GM21447 (cell line): ENCODE measurements around the gene ARIH1.
"Not testable (repeated sequence)": the region's sequence is repeated elsewhere in the genome, so short reads cannot be mapped to it uniquely, and the experiment has no call there.

ENCODE experiments used
- ATAC-seq: cut with Tn5 transposase; IDR thresholded peaks from one replicate; pipeline ENCODE4 v1.9.1; 2021; ENCODE audit not compliant: unreplicated experiment

The ARIH1 gene

DNA sequence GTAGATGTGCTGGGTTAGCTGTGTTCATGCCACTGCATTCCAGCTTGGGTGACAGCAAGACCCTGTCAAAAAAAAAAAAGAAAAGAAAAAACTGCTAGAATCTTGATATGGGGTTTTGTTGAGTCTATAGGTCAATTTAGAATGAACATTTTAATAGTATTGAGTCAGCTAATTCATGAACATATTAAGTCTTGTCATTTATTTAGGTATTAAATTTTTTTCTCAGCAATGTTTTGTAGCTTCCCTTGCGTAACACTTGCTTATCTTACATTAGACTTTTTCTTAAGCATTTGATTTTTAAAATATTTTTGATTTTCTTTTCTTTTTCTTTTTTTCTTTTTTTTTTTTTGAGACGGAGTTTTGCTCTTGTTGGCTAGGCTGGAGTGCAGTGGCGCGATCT lies 119.7 kb downstream of the ARIH1 start:
- no peak for ATAC-seq

DNA sequence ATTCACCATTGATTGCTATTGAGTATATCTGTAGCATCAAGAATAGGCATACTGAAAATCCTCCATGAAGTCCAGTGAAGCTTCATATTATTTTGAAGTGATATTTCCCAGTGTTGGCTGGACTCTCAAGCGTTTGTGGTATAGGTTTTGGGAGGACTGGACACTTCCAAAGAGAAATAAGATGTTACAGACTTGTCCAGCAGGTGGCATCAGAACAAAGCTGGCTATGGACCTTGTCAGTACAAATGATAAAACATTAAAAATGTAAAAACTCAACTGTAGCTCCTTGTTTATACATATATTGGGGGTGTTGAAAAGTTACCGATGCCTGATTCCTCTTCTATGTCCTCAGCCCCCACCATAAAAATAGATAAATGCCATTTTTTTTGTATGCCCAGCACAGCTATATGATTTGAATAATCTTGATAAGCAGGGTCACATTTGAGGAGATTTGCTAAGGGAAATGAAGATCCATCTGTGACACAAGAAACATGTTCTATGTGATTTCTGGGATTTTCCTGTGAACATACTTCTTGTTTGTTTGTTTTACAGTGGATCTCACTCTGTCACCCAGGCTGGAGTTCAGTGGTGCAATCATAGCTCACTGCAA lies 125.8 kb downstream of the ARIH1 start:
- no peak for ATAC-seq

DNA sequence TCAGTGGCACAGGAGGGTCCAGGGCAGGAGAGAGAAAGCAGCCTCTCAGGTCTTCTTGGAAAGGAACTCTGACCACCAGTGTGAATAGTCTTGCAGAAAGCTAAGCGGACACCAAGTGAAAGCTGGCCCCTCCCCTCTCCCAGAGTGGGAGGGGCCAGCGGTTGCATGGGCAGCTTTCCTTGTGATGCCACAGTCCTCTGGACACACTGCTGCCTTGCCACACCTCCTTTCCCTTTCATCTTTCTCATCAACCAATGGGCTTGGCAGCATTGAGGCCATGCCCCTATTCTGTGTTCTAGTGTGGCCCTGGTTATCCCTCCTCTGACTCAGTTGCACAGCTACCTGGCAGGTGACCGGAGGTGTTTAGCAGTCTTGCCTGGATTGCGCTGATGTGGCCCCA lies 130.7 kb downstream of the ARIH1 start:
- ATAC-seq = no peak

DNA sequence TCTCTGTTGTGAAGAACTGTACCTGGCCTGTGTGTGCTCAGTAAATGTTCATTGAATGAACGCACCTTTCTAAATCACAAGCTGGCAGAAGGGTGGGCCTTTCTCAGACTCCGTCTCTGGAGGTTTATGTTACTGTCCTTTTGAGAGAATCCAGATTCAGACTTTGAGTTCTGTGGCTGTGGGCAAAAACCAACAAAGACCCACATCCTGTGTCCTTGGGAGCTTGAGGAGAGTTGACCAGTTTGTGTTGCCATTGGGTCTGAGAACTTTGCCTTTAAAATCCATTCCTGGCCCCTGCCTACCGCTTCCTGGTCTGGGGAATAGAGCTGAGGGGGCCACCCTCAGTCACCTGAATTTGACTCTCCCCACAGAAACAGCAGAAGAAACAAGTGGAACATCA lies 134.0 kb downstream of the ARIH1 start:
- ATAC-seq = not testable (repeated sequence)

DNA sequence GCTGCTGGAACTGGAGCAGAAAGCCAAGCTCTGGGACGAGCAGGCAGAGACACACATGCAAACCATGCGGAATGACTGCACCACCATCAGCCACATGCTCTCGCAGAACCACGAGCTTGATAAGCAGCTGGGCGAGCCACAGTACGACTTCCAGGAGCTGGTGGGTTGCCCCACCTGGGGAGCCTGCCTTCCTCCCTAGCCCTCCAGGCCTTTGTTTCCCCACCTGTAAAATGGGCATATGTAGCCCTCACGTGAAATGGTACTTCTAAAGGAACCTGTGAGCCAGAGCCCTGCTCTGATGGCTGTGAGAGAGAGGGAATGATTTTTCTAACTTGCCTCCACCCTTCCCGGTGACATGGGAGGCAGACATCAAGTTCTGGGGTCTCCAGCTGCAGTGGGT lies 135.7 kb downstream of the ARIH1 start:
- ATAC-seq = no peak

DNA sequence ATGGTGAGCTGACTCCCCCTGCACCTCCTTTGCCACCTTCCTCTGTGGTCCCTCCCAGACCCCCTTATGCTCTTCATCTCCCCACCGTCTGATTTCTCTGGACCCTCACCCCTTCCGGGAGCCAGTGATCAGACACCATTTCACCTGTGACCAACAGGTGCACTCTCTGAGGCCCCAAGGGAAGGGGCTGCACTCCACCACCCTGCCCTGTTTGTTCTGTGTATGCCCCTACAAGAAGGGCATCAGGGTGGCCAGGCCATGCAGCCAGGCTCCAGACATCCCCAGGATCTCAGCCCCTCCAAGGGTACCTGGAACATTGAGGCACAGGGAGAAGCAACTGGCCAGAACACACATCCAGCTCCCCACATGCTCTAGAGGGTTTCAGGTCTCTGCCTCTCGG lies 138.2 kb downstream of the ARIH1 start:
- not testable (repeated sequence) for ATAC-seq

DNA sequence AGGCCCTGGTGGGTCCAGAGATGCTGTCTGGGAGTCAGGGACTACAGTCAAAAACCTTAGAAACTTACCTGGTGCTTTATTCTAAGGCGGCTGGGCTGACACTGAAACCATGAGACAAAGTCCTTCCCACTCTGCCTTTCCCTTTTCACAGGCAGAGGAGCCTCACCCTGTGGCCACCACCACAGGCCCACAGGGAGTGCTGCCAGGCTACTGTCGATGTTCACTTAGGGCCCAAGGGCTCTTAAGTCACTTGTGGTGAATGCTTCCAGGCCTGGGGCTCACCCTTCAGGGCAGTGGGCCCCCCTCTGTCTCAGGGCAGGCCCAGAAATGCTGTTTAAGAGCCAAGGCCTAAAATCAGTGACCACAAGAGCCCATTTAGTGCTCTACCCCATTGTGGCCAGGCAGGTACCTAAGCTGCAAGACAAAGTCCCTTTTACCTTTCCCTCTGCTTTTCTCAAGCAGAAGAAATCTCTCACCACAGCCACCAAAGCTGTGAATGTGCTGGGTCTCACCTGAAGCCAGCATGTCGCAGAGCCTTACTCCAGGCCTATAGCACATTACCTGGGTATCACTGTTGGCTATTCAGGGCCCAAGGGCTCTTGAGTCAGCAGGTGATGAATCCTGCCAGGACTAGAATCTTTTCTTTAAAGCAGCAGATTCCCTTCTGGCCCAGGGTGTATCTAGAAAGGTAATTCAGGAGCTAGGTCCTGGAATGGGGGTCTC lies 140.8 kb downstream of the ARIH1 start:
- ATAC-seq = no peak

DNA sequence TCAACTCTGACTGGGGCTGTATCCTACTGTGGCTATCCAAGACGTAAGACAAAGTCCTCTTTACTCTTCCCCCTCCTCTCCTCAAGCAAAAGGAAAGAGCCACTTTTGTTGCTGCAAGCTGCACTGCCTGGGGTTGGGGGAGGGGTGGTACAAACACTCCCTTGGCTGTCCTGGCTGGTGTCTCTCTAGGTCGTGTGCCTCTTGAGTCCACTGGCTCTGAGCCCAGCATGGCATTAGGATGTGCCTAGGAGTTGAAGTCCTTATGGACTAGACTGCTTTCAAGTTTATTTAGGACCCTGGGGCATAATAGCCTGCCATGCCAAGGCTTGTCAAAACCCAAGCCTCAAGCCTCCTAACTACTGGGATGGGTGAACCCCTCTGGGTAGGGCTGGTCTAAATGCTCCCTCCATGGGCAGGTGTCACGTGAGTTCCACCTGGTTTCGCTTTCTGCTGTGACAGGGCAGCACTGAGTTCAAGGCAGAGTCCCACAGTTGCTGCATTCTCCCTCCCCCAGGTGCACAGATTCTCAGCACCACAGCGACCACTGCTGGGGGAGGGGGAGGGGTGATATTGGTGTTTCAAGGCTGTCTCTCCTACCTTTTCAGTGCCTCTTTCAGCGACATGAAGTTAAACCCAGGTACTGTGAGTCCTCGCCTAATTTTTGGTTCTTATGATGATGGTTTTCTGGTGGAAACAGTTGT lies 141.6 kb downstream of the ARIH1 start:
- ATAC-seq = not testable (repeated sequence)

DNA sequence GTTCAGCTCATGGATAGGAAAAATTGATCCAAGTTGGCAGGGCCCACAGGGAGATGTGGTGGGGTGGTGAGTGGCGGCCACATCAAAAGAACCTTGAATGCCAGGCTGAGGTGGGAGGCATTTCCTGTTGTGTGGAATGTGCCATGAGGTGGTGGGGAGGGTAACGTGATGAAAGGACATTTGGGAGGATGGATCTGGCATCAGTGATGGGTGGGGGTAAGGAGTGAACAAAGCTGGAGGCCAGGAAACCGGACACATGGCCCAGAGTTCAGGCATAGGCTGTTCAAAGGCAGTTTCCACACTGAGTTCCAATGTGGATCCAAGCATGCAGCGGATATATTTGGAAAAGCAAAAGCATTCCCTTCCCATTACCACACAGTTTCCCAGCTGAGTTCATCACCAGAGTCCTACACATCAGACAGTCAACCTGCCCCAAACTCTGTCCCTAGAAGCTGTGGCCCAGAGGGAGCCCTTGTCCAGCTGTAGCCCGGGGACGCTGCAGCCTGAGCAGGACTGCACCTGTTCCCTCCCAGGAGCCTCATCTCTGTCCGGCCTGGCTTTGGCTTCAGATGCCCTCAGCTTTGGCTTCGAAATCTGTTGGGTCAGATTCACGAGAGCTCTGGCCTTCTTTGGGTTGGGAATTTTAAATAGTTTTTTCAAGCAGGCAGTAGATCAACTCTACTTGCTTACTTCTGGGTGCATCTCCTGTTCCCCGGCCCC lies 142.5 kb downstream of the ARIH1 start:
- no peak for ATAC-seq

DNA sequence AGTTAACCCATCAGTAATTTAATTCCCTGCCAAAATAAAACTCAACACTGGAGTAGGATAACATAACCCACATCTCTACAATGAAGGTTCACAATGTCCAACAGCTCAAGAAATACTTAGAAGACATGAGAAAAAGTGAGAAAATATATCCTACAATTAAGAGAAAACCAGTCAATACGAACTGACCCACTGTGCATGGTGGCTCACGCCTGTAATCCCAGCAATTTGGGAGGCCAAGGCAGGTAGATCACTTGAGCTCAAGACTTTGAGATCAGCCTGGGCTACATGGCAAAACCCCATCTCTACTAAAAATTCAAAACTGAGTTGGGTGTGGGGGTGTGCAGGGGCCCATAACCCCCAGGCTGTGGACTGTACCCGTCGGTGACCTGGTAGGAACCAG lies 149.7 kb downstream of the ARIH1 start:
- ATAC-seq = not testable (repeated sequence)

DNA sequence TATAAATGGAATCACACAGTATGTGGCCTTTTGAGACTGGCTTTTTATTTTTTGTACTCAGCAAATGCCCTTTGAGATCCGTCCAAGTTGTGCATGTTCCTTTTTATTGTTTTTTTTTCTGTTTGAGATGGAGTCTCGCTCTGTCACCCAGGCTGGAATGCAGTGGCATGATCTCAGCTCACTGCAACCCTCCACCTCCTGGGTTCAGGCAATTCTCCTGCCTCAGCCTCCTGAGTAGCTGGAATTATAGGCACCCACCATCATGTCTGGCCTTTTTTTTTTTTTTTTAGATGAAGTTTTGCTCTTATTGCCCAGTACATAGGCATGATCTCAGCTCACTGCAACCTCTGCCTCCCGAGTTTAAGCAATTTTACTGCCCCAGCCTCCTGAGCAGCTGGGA lies 152.0 kb downstream of the ARIH1 start:
- not testable (repeated sequence) for ATAC-seq

DNA sequence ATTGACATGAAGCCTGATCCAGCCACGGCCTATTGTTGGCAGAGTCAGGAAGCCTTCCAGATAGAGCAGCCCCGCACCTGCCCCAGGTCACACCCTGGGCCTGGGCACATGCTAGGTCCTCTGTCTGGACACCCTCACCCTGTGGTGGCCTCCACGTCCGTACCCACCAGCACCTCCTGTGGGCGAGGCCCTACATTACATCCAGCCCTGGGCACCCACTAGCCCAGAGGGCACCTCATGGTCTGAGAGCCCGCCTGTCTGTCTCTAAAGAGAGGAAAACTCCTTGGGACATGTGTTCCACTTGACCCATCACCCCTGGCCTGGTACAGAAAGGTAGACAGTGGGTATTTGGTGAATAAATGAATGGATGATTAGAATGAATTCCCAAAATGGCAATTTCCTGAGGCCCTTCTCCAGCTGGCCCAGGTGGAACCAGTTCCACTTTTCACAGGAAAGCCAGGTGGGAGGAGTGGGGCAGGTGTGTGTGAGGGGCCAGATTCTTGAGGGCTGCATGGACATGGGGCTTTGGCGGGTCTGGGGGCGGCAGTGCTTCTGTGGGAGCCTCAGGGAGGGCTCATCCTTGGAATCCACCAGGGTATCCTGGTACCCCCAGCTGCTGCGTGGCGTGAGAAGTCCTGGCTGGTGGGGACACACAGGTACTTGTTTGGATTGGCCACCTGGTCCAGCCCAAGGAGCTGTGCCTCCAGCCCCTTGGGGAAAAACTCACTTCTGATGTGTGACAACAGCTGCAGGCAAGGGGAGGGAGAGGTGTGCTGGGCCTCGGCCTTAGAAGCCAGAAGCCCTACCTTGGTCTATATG lies 154.3 kb downstream of the ARIH1 start:
- ATAC-seq = not testable (repeated sequence)

DNA sequence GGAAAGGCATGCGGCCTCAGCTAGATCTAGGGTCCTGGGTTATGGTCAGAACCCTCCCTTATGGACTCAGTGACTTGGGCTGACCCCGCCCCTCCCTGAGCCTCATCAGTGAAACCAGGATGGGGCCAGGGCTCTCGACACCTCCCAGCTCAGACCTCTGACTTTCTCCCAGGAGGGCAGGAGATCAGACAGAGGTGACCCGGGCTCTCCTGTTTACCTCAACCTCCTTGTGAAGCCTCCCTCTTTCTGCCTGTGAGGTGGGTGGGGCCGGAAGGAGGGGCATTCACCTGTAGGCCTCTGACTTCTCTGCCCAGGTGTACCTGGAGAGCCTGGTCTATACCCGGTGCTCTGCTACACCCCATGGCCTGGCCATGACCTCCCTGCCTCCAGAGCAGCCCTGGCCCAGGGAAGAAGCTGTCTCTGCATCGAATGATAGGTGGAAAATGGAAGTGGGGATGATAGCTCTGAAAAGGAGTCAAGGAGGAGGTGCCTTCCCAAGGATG lies 155.0 kb downstream of the ARIH1 start:
- ATAC-seq = not testable (repeated sequence)

DNA sequence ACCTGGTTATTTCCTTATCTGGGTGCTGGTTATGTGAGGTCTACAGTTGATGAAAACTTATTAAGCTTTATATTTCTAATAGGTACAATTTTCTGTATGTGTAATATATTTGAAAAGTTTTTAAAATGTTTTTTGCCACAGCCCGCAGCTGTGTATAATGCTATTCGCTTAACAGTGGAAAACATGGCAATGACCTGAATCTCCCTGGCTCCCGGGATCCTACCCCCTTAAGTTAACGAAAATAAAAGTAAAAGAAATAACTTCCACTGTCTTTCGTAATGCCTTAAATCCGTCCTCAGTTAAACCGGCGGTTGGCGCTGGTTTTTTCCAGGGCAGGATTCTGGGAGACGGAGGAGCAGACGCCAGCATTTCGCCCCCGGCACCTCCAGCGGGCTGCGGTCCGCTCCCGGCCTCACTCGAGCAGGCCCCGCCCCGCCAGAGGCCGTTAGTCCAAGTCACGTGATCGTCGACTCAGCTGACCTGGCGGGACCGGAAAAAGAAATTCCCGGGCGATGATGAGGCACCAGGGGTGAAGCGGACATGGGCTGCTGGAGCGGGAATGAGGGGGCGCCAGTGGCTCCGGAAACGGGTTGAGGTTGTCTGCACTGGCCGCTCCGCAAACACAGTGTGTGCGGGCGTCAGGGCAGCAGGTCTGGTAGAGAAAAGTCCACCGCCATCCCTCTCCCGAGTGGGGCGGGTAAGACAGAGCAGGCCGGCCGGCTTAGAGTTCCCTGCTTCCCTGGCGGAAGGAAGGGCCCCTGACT lies 162.6 kb downstream of the ARIH1 start:
- ATAC-seq = not testable (repeated sequence)

DNA sequence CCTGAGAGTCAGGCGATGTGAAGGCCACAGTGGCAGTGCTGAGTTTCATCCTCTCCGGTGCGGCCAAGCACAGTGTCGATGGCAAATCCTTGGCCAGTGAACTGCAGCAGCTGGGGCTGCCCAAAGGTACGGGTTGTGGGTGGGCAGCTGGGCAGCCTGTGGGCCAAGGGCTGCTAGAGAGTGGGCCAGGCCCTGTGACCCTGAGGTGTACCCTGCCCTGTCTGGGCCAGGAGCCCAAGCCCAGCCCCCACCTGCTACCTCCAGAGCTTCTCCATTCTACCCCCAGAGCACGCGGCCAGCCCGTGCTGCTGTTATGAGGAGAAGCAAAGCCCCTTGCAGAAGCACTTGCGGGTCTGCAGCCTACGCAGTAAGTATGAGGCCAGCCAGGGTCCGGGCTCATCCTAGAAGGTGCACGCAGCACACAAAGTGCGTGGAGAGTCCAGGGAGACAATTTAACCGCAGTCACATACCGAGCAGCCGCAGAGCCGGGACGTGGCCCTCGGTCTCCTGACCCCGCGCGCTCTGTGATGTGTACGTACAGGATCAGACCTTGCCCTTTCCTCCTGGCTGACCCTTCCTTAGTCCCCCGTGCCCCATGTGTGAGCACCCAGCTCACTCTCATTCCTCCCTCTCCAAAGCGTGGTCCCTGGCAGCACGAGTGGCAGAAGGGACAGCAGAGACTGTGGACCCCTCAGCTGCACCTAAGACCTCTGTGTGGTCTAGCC lies 165.8 kb downstream of the ARIH1 start:
- ATAC-seq = not testable (repeated sequence)

DNA sequence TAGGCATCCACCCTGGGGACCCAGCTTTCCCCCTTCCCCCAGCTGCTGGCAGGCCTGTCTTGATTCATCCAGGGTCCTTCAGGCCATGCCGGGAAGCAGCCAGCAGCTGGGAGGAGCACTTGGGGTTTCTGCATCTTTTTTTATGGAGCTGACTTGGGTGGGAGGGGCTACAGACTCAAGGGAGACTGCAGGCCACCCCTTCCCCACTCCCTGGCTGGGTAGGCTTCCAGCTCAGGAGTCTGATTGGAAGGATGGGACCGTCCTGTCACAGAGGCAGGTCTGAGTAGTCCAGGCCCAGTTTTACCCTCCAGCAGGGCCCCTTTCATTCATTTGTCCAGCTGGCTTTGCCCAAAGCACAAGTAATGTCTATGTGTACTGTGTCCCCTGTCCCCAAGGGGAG lies 168.1 kb downstream of the ARIH1 start:
- ATAC-seq = not testable (repeated sequence)

DNA sequence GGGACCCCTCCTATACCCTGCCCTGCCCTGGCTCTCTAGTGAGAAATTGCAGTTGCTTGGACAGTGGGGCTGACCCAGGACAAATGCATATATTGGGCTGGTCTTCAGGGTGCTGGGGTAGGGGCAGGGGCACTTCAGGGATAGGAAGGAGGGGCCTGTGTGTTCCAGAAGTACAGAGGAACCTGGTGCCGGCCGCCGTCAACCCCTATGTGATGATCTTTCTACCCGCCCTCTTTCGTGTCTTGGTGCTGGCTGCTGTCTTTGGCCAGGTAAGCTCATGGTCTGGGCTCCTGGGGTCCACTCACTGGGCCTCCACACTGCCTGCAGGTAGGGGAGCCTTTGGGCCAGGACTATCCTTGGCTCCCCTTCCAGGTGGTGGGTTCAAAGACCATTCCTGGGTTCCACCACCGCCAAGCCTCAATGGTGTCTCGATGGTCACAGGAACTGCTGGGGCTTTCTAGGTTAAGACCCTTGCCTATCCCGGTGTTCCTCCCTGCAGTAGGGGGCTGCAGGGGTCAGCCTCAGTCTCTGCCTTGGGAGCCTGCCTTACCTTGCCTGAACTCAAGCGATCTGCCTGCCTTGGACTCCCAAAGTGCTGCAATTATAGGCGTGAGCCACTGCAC lies 174.6 kb downstream of the ARIH1 start:
- not testable (repeated sequence) for ATAC-seq
